Activated CD4-positive, CD25-positive, alpha-beta regulatory T cell treated with anti-CD3 and anti-CD28 coated beads, Interleukin-2, amount 50 U/mL, for 24 hours (primary cell): Measurements from ENCODE around the gene JOSD1.
A peak's percentile ranks its signal among the peaks of the same experiment; 100 is the strongest.

Source experiments
- ATAC-seq, 2 donors: fragments of 150-1000 bp; cut with Tn5 transposase; one replicate each; pipeline ENCODE4 v1.10.0; 2021; ENCODE audit warnings: mild to moderate bottlenecking in 1 of 2, moderate library complexity in 1 of 2

JOSD1 gene

GRCh38 chr22:38733329-38733723 lies 32.6 kb upstream of the JOSD1 start:
- ATAC-seq = peak; percentile 54 to 62

GRCh38 chr22:38732251-38732815 lies 31.6 kb upstream of the JOSD1 start:
- no peak for ATAC-seq

- no peak for ATAC-seq
Measured at GRCh38 chr22:38731703-38732161, 31.0 kb upstream of the JOSD1 start.

- no peak for ATAC-seq
Measured at GRCh38 chr22:38730411-38730871, 29.7 kb upstream of the JOSD1 start.

GRCh38 chr22:38729946-38730345 lies 29.2 kb upstream of the JOSD1 start:
- no peak for ATAC-seq

- no peak for ATAC-seq
Measured at GRCh38 chr22:38728871-38729796, 28.4 kb upstream of the JOSD1 start.

GRCh38 chr22:38727530-38728451 lies 27.0 kb upstream of the JOSD1 start:
- no peak for ATAC-seq

- ATAC-seq = no peak
Measured at GRCh38 chr22:38727123-38727522, 26.4 kb upstream of the JOSD1 start.

- no peak for ATAC-seq
Measured at GRCh38 chr22:38725900-38726655, 25.3 kb upstream of the JOSD1 start.

- peak; percentile 75 to 78 for ATAC-seq
Measured at GRCh38 chr22:38724926-38725571, 24.3 kb upstream of the JOSD1 start.

- ATAC-seq = no peak
Measured at GRCh38 chr22:38724176-38724575, 23.4 kb upstream of the JOSD1 start.

- no peak for ATAC-seq
Measured at GRCh38 chr22:38721551-38721950, 20.8 kb upstream of the JOSD1 start.

- no peak for ATAC-seq
Measured at GRCh38 chr22:38720350-38720749, 19.6 kb upstream of the JOSD1 start.

GRCh38 chr22:38719196-38719595 lies 18.5 kb upstream of the JOSD1 start:
- ATAC-seq = no peak

- no peak for ATAC-seq
Measured at GRCh38 chr22:38718414-38718813, 17.7 kb upstream of the JOSD1 start.

GRCh38 chr22:38717244-38717643 lies 16.5 kb upstream of the JOSD1 start:
- no peak for ATAC-seq

- ATAC-seq = no peak
Measured at GRCh38 chr22:38716826-38717225, 16.1 kb upstream of the JOSD1 start.

- no peak for ATAC-seq
Measured at GRCh38 chr22:38716271-38716670, 15.5 kb upstream of the JOSD1 start.

GRCh38 chr22:38715852-38716251 lies 15.1 kb upstream of the JOSD1 start:
- no peak for ATAC-seq

- no peak for ATAC-seq
Measured at GRCh38 chr22:38715176-38715764, 14.5 kb upstream of the JOSD1 start.

GRCh38 chr22:38713921-38714320 lies 13.2 kb upstream of the JOSD1 start:
- no peak for ATAC-seq
